HepG2 (cell line): ENCODE results near the gene ANAPC2.

Experiments
- BCL3 ChIP-seq: sonication (generic); formaldehyde crosslinking; IDR thresholded peaks from 2 replicates; pipeline ENCODE4 v1.5.1; 2020; ENCODE audit warnings: mild to moderate bottlenecking, missing genetic modification reagents, moderate library complexity
- NCOA2 ChIP-seq: sonication (generic); formaldehyde crosslinking; IDR thresholded peaks from 2 replicates; pipeline ENCODE4 v1.8.0; 2022; ENCODE audit warnings: inconsistent platforms
- POLR2AphosphoS5 ChIP-seq: IDR thresholded peaks from 2 replicates; pipeline ENCODE4 v1.6.1; 2012; ENCODE audit warnings: low read depth, low read length
- TBP ChIP-seq: sonication (generic); formaldehyde crosslinking; IDR thresholded peaks from 2 replicates; pipeline ENCODE4 v1.5.0; 2020; ENCODE audit warnings: missing genetic modification reagents
- ZBTB49 ChIP-seq: sonication (generic); formaldehyde crosslinking; IDR thresholded peaks from 2 replicates; pipeline ENCODE4 v1.4.0; 2020; ENCODE audit warnings: missing genetic modification reagents, borderline replicate concordance
- ZNF563 ChIP-seq: sonication (generic); formaldehyde crosslinking; IDR thresholded peaks from 2 replicates; pipeline ENCODE4 v1.8.0; 2022; ENCODE audit warnings: mild to moderate bottlenecking, moderate library complexity, missing genetic modification reagents
- ZNF713 ChIP-seq: sonication (generic); formaldehyde crosslinking; IDR thresholded peaks from 2 replicates; pipeline ENCODE4 v1.4.0; 2020; ENCODE audit warnings: mild to moderate bottlenecking, missing genetic modification reagents
- ZNF724P ChIP-seq: sonication (generic); formaldehyde crosslinking; IDR thresholded peaks from 2 replicates; pipeline ENCODE4 v1.8.0; 2022; ENCODE audit warnings: missing genetic modification reagents, borderline replicate concordance
- ZNF747 ChIP-seq: sonication (generic); formaldehyde crosslinking; IDR thresholded peaks from 2 replicates; pipeline ENCODE4 v1.8.1; 2023; ENCODE audit warnings: missing genetic modification reagents, mild to moderate bottlenecking, borderline replicate concordance
- ZNF879 ChIP-seq: sonication (generic); formaldehyde crosslinking; IDR thresholded peaks from 2 replicates; pipeline ENCODE4 v1.8.1; 2023; ENCODE audit warnings: missing genetic modification reagents
- TF ChIP-seq, protein P1 (sequence below): sonication (generic); formaldehyde crosslinking; conservative IDR thresholded peaks from 2 replicates; pipeline ENCODE4 v1.8.1; 2023; ENCODE audit warnings: missing genetic modification reagents
- TF ChIP-seq, protein P2 (sequence below), 2 experiments: sonication (generic) in 1 of 2; formaldehyde crosslinking in 1 of 2; IDR thresholded peaks; 2 replicates each; pipeline versions ENCODE4 v1.5.1 to v1.6.1; 2011 to 2020; ENCODE audit warnings: borderline replicate concordance in 1 of 2, low read depth in 1 of 2, low read length in 1 of 2, mild to moderate bottlenecking in 1 of 2, missing genetic modification reagents in 1 of 2, moderate library complexity in 1 of 2

GRCh38 chr9:137236238-137236935 lies 48.0 kb upstream of the ANAPC2 start:
- TF ChIP-seq POLR2AphosphoS5 (peak; percentile 70), ZNF879 (peak; percentile 75; the same call in 1 of the 2 replicates), ZNF724P (CRISPR knock-in tag) (no peak), ZNF563 (CRISPR knock-in tag) (no peak; the same call in 1 of the 2 replicates), ZNF747 (peak; percentile 58; the same call in 1 of the 2 replicates), ZNF713 (CRISPR knock-in tag) (no peak), NCOA2 (CRISPR knock-in tag) (no peak; the same call in 1 of the 2 replicates), TBP (no peak), BCL3 (CRISPR knock-in tag) (0 out of 2 replicates have a peak, but pooled peaks have one; percentile 21), ZBTB49 (no peak)
- TF ChIP-seq, protein P1, sequence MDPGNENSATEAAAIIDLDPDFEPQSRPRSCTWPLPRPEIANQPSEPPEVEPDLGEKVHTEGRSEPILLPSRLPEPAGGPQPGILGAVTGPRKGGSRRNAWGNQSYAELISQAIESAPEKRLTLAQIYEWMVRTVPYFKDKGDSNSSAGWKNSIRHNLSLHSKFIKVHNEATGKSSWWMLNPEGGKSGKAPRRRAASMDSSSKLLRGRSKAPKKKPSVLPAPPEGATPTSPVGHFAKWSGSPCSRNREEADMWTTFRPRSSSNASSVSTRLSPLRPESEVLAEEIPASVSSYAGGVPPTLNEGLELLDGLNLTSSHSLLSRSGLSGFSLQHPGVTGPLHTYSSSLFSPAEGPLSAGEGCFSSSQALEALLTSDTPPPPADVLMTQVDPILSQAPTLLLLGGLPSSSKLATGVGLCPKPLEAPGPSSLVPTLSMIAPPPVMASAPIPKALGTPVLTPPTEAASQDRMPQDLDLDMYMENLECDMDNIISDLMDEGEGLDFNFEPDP: no peak
- TF ChIP-seq, protein P2, sequence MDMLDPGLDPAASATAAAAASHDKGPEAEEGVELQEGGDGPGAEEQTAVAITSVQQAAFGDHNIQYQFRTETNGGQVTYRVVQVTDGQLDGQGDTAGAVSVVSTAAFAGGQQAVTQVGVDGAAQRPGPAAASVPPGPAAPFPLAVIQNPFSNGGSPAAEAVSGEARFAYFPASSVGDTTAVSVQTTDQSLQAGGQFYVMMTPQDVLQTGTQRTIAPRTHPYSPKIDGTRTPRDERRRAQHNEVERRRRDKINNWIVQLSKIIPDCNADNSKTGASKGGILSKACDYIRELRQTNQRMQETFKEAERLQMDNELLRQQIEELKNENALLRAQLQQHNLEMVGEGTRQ (IDR thresholded peaks at IDR 0.05; ENCODE audit: low read depth, low read length): no peak
- TF ChIP-seq, protein P2 (CRISPR knock-in tag; IDR thresholded peaks at IDR 0.05; ENCODE audit: borderline replicate concordance): 0 out of 2 replicates have a peak, but pooled peaks have one; percentile 65
